ENCODE results near the gene STAT3.
"Not testable (repeated sequence)": the region's sequence is repeated elsewhere in the genome, so short reads cannot be mapped to it uniquely, and the experiment has no call there.

Gene STAT3

GRCh38 chr17:42345396-42346073 lies 42.7 kb downstream of the STAT3 start:
- DNase-seq = no peak

GRCh38 chr17:42342242-42343008 lies 45.8 kb downstream of the STAT3 start:
- no peak for DNase-seq

- DNase-seq = no peak
These were observed 46.7 kb downstream of the STAT3 start for GRCh38 chr17:42341568-42341967.

DNA sequence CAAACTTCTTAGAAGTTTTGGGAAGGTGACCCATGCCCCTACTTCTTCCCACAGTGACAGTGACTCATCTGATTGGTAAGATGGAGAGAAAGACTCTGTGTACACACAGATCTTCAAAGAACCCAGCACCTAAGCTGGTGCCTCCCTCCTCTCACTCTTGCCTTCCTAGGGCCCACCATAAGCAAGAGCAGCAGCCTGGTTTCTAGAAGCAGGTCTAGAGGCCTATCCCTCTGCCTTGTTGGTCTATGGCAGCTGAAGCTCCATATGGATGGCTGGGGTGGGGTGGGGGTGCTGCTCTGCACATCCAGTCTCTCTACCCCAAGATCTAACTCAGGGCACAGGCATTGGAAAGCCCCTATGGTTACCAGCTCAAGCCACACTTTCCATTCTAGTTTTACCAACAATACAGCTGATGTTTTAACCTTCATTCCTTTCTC lies 47.5 kb downstream of the STAT3 start:
- no peak for DNase-seq

- DNase-seq = no peak
These were observed 49.0 kb downstream of the STAT3 start for GRCh38 chr17:42339221-42339620.

GRCh38 chr17:42338427-42338985 lies 49.7 kb downstream of the STAT3 start:
- no peak for DNase-seq

DNA sequence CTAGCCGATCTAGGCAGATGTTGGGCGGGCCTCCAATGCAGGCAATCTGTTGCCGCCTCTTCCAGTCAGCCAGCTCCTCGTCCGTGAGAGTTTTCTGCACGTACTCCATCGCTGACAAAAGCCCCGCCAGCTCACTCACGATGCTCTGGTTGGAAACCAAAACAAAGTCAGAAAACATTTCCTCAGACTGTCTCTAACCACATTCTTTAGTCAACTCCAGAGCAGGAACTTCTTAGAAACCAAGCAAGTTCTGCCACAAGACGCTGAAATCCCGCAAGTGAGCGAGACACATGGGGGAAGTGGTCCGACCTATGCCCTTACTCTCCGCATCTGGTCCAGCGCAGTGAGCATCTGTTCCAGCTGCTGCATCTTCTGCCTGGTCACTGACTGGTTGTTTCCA lies 50.8 kb downstream of the STAT3 start:
- no peak for DNase-seq

- no peak for DNase-seq
These were observed 53.6 kb downstream of the STAT3 start for GRCh38 chr17:42334677-42335076.

- no peak for DNase-seq
These were observed 55.2 kb downstream of the STAT3 start for GRCh38 chr17:42333053-42333452.

DNA sequence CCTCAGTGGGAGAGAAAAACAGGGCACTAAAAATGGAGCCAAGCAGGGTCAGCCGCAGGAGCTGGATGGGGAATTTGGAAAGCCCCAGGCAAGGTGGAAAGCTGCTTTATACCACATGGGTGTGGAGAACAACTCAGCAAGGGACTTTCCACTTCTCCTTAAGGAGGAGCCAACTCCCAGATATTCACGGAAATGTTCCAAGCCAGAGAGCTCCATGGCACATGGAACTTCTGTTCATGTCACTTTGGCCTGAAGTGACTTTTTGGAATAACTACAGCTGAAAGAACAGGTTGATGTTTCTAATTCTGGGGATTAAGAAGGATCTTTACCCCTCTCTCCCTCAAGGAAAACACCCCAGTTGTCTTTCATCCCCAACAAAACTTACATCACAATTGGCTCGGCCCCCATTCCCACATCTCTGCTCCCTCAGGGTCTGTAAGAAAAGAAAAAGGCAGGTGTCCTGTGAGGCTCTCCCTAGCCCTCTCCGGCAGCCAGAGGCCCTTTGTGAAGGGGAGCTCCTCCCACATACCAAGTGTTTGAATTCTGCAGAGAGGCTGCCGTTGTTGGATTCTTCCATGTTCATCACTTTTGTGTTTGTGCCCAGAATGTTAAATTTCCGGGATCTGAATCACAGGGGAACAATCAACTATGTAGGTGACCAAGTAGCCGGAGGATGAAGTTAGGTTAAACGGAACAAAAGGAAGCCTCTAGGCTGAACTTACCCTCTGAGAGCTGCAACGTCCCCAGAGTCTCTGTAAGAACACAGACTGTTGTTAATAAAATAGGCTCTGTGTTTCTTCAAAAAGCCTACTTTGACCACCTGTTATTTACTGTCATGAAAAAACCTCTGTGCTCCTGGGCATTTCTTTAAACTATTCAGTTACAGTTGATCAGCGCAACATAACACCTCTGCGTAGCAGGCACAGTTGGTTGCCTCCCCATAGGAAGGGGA lies 58.9 kb downstream of the STAT3 start:
- DNase-seq = no peak

- DNase-seq = no peak
These were observed 63.2 kb downstream of the STAT3 start for GRCh38 chr17:42325026-42325425.

DNA sequence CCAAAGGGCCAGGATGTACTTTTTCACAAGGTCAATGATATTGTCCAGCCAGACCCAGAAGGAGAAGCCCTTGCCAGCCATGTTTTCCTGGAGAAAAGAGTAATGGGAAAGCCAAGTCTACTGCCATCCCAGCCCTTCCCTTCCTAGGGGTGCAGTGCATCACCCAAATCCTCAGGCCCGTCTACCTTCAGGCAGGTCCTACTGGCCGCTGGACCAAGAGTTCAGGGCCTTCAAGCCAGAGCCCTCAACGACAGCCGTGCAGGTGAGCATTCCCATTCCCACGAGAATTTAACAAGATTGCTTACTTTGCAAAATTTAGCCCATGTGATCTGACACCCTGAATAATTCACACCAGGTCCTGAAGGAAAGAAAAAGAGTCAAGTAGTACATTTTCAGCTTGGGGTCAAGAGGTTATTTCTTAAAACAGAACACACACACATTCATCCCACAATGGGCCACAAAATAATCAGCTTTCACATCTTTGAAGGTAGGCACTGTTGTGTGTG lies 64.9 kb downstream of the STAT3 start:
- no peak for DNase-seq

DNA sequence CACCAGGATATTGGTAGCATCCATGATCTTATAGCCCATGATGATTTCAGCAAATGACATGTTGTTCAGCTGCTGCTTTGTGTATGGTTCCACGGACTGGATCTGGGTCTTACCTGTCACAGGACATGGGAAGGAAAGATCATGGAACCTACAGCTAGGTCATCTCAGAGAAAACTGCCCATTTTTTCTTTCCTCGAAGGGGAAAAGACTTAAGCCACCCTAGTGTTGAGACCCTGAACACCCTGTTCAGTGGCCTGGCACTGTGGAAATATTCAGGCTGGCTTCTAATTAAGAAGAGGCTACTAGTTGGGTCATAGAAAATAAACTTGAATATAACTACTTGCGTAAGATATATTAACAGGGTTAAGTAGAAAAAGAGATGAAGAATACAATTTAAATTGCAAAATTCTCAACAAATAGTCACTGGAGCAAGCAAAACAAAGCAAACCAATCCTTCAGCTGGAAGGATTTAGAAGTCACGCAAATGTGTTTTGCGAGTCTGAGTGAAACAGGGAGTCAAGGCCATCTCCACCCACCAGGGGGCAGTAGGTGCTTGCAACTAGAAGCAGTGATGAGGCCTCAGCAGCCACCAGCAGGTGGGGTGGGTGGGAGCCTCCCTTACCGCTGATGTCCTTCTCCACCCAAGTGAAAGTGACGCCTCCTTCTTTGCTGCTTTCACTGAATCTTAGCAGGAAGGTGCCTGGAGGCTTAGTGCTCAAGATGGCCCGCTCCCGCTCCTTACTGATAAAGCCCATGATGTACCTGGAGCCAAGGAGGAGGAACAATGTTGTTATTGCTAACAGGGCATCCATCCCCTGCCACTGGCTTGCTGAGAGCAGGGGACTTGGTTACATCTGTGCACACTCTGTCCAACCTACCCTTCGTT lies 65.6 kb downstream of the STAT3 start:
- DNase-seq = peak; percentile 51 to 77

DNA sequence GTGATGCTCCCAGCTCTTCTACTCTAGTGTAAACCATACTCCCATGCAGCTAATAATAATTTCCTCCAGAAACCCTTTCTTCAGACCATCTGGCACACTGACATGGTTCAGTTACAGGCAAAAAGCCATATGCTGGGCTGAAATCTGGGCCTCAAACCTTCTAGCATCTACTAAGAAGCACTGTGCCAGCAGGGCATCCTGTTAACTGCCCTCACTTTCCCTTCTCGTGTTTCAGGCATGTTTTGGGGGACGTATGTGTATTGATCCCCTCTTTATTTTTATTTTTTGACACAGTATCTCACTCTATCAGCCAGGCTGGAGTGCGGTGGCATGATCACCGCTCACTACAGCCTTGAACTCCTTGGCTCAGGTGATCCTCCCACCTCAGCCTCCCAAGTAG lies 66.7 kb downstream of the STAT3 start:
- DNase-seq = no peak

DNA sequence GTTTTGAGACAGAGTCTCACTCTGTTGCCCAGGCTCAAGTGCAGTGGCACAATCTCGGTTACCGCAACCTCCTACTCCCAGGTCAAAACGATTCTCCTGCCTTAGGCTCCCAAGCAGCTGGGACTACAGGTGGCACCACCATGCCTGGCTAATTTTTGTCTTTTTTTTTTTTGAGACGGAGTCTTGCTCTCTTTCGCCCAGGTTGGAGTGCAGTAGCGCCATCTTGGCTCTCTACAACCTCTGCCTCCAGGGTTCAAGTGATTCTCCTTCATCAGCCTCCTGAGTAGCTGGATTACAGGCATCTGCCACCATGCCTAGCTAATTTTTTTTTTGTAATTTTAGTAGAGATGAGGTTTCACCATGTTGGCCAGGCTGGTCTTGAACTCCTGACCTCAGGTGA lies 70.3 kb downstream of the STAT3 start:
- not testable (repeated sequence) for DNase-seq

- DNase-seq = no peak
These were observed 70.9 kb downstream of the STAT3 start for GRCh38 chr17:42317266-42317845.

DNA sequence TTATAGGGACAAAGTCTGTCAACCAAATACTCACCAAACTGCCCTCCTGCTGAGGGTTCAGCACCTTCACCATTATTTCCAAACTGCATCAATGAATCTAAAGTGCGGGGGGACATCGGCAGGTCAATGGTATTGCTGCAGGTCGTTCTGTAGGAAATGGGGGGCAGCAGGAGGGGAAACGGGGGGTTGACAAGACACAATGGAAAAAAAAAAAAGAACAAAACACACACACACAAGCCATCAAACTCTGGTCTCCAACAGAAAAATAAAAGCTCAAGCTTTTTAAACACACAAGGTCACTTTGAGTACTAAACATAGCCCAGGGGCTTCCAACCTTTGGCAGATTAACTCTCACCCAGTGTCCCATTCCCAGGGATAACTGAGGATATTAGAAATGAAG lies 71.5 kb downstream of the STAT3 start:
- no peak for DNase-seq

DNA sequence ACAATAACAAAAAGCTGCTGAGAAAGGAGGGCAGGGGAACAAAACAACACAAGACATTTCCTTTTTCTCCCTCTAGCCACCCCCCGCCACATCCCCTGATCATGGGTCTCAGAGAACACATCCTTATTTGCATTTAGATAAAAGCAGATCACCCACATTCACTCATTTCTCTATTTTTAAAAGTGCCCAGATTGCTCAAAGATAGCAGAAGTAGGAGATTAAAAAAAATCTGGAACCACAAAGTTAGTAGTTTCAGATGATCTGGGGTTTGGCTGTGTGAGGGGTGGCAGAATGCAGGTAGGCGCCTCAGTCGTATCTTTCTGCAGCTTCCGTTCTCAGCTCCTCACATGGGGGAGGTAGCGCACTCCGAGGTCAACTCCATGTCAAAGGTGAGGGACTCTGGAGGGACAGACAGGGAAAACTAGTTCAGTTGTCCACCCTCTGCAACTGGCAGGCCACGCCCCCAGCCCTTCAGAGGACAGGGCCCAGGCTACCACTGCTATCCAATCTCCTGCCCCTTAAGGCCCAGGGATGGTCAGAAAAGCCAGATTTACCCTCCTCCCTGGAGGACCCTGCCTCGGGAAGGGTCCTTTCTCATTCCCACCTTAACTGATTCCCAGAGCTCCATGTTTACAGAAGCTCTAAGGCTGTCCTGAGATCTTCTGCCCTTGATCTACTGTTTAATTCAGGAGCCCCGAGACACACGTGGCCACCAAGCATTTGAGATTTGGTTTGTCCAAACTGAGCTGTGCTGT lies 72.7 kb downstream of the STAT3 start:
- DNase-seq = no peak

- DNase-seq = no peak
These were observed 74.3 kb downstream of the STAT3 start for GRCh38 chr17:42313773-42314566.

- DNase-seq = no peak
These were observed 74.9 kb downstream of the STAT3 start for GRCh38 chr17:42313389-42313772.
